Measurements from ENCODE around the gene CD248.

The CD248 gene

GRCh38 chr11:66286699-66287098, 30.1 kb downstream of the CD248 start:
- Histone ChIP-seq H3K4me3 (ENCODE audit: low read length) (no peak overlapping the region), H3K27me3 (ENCODE audit: control insufficient read depth, insufficient read depth, low read length) (peaks cover 3% of the 10 kb centered on the region; the same call in 1 of the 2 replicates), H3K36me3 (ENCODE audit: control insufficient read depth, insufficient read depth, low read length) (0 out of 2 replicates have a peak, but pooled peaks cover 4% of the 10 kb centered on the region), H3K4me1 (ENCODE audit: control insufficient read depth, insufficient read depth, low read length) (peaks cover 3% of the 10 kb centered on the region; the same call in 1 of the 2 replicates), H3K27ac (ENCODE audit: low read length) (no peak overlapping the region), H3K9me3 (ENCODE audit: control insufficient read depth, insufficient read depth, low read length) (no peaks in the 10 kb centered on the region)
- DNase-seq (ENCODE audit: low read depth, low spot score): no peak
- WGBS (ENCODE audit: insufficient coverage, insufficient read length): no CpG with 5 or more reads among the region's 5 CpGs

GRCh38 chr11:66285250-66285947, 31.4 kb downstream of the CD248 start:
- no peak overlapping the region for H3K4me3 ChIP-seq (ENCODE audit: low read length)
- H3K27ac ChIP-seq (ENCODE audit: low read length): no peak overlapping the region
- no peaks in the 10 kb centered on the region for H3K27me3 ChIP-seq (ENCODE audit: control insufficient read depth, insufficient read depth, low read length)
- H3K9me3 ChIP-seq (ENCODE audit: control insufficient read depth, insufficient read depth, low read length): no peaks in the 10 kb centered on the region
- no CpG with 5 or more reads among the region's 13 CpGs for WGBS (ENCODE audit: insufficient coverage, insufficient read length)
- H3K36me3 ChIP-seq (ENCODE audit: control insufficient read depth, insufficient read depth, low read length): 0 out of 2 replicates have a peak, but pooled peaks cover 4% of the 10 kb centered on the region
- H3K4me1 ChIP-seq (ENCODE audit: control insufficient read depth, insufficient read depth, low read length): peaks cover 3% of the 10 kb centered on the region; the same call in 1 of the 2 replicates
- no peak for DNase-seq (ENCODE audit: low read depth, low spot score)

- WGBS (ENCODE audit: insufficient coverage, insufficient read length): no CpG with 5 or more reads among the region's 16 CpGs
- H3K9me3 ChIP-seq (ENCODE audit: control insufficient read depth, insufficient read depth, low read length): no peaks in the 10 kb centered on the region
- no peak overlapping the region for H3K27ac ChIP-seq (ENCODE audit: low read length)
- DNase-seq (ENCODE audit: low read depth, low spot score): no peak
- 0 out of 2 replicates have a peak, but pooled peaks cover 4% of the 10 kb centered on the region for H3K36me3 ChIP-seq (ENCODE audit: control insufficient read depth, insufficient read depth, low read length)
- H3K27me3 ChIP-seq (ENCODE audit: control insufficient read depth, insufficient read depth, low read length): no peaks in the 10 kb centered on the region
- no peaks in the 10 kb centered on the region for H3K4me1 ChIP-seq (ENCODE audit: control insufficient read depth, insufficient read depth, low read length)
- H3K4me3 ChIP-seq (ENCODE audit: low read length): no peak overlapping the region
These were observed 32.2 kb downstream of the CD248 start for GRCh38 chr11:66284526-66285078.

- DNase-seq (ENCODE audit: low read depth, low spot score): no peak
- Histone ChIP-seq H3K4me1 (ENCODE audit: control insufficient read depth, insufficient read depth, low read length) (0 out of 2 replicates have a peak, but pooled peaks cover 3% of the 10 kb centered on the region), H3K9me3 (ENCODE audit: control insufficient read depth, insufficient read depth, low read length) (no peaks in the 10 kb centered on the region), H3K4me3 (ENCODE audit: low read length) (no peak overlapping the region), H3K27me3 (ENCODE audit: control insufficient read depth, insufficient read depth, low read length) (no peaks in the 10 kb centered on the region), H3K27ac (ENCODE audit: low read length) (no peak overlapping the region), H3K36me3 (ENCODE audit: control insufficient read depth, insufficient read depth, low read length) (0 out of 2 replicates have a peak, but pooled peaks cover 4% of the 10 kb centered on the region)
- no CpG with 5 or more reads among the region's 14 CpGs for WGBS (ENCODE audit: insufficient coverage, insufficient read length)
These were observed 33.3 kb downstream of the CD248 start for GRCh38 chr11:66283461-66284105.

GRCh38 chr11:66282468-66283455, 34.1 kb downstream of the CD248 start:
- peak; percentile 99 for DNase-seq (ENCODE audit: low read depth, low spot score)
- Histone ChIP-seq H3K4me3 (ENCODE audit: low read length) (no peak overlapping the region), H3K36me3 (ENCODE audit: control insufficient read depth, insufficient read depth, low read length) (0 out of 2 replicates have a peak, but pooled peaks cover 4% of the 10 kb centered on the region), H3K27me3 (ENCODE audit: control insufficient read depth, insufficient read depth, low read length) (no peaks in the 10 kb centered on the region), H3K9me3 (ENCODE audit: control insufficient read depth, insufficient read depth, low read length) (no peaks in the 10 kb centered on the region), H3K27ac (ENCODE audit: low read length) (no peak overlapping the region), H3K4me1 (ENCODE audit: control insufficient read depth, insufficient read depth, low read length) (0 out of 2 replicates have a peak, but pooled peaks cover 3% of the 10 kb centered on the region)
- WGBS (ENCODE audit: insufficient coverage, insufficient read length): no CpG with 5 or more reads among the region's 35 CpGs

GRCh38 chr11:66281776-66282467, 34.9 kb downstream of the CD248 start:
- Histone ChIP-seq H3K4me1 (ENCODE audit: control insufficient read depth, insufficient read depth, low read length) (0 out of 2 replicates have a peak, but pooled peaks cover 3% of the 10 kb centered on the region), H3K27me3 (ENCODE audit: control insufficient read depth, insufficient read depth, low read length) (no peaks in the 10 kb centered on the region), H3K36me3 (ENCODE audit: control insufficient read depth, insufficient read depth, low read length) (0 out of 2 replicates have a peak, but pooled peaks cover 4% of the 10 kb centered on the region), H3K27ac (ENCODE audit: low read length) (no peak overlapping the region), H3K9me3 (ENCODE audit: control insufficient read depth, insufficient read depth, low read length) (no peaks in the 10 kb centered on the region), H3K4me3 (ENCODE audit: low read length) (no peak overlapping the region)
- DNase-seq (ENCODE audit: low read depth, low spot score): no peak
- WGBS (ENCODE audit: insufficient coverage, insufficient read length): no CpG with 5 or more reads among the region's 20 CpGs

GRCh38 chr11:66281001-66281400, 35.8 kb downstream of the CD248 start:
- no peak for DNase-seq (ENCODE audit: low read depth, low spot score)
- WGBS (ENCODE audit: insufficient coverage, insufficient read length): no CpG with 5 or more reads among the region's 6 CpGs
- Histone ChIP-seq H3K9me3 (ENCODE audit: control insufficient read depth, insufficient read depth, low read length) (no peaks in the 10 kb centered on the region), H3K4me1 (ENCODE audit: control insufficient read depth, insufficient read depth, low read length) (0 out of 2 replicates have a peak, but pooled peaks cover 3% of the 10 kb centered on the region), H3K27ac (ENCODE audit: low read length) (no peak overlapping the region), H3K36me3 (ENCODE audit: control insufficient read depth, insufficient read depth, low read length) (0 out of 2 replicates have a peak, but pooled peaks cover 4% of the 10 kb centered on the region), H3K4me3 (ENCODE audit: low read length) (no peak overlapping the region), H3K27me3 (ENCODE audit: control insufficient read depth, insufficient read depth, low read length) (no peaks in the 10 kb centered on the region)

GRCh38 chr11:66280428-66280827, 36.4 kb downstream of the CD248 start:
- no CpG with 5 or more reads among the region's 14 CpGs for WGBS (ENCODE audit: insufficient coverage, insufficient read length)
- no peaks in the 10 kb centered on the region for H3K9me3 ChIP-seq (ENCODE audit: control insufficient read depth, insufficient read depth, low read length)
- DNase-seq (ENCODE audit: low read depth, low spot score): no peak

GRCh38 chr11:66279092-66279734, 37.6 kb downstream of the CD248 start:
- H3K9me3 ChIP-seq (ENCODE audit: control insufficient read depth, insufficient read depth, low read length): no peaks in the 10 kb centered on the region
- no peaks in the 10 kb centered on the region for H3K36me3 ChIP-seq (ENCODE audit: control insufficient read depth, insufficient read depth, low read length)
- H3K4me3 ChIP-seq (ENCODE audit: low read length): no peak overlapping the region
- no peak overlapping the region for H3K27ac ChIP-seq (ENCODE audit: low read length)
- no peak for DNase-seq (ENCODE audit: low read depth, low spot score)
- no CpG with 5 or more reads among the region's 15 CpGs for WGBS (ENCODE audit: insufficient coverage, insufficient read length)
- H3K4me1 ChIP-seq (ENCODE audit: control insufficient read depth, insufficient read depth, low read length): 0 out of 2 replicates have a peak, but pooled peaks cover 3% of the 10 kb centered on the region
- H3K27me3 ChIP-seq (ENCODE audit: control insufficient read depth, insufficient read depth, low read length): no peaks in the 10 kb centered on the region

More at GRCh38 chr11:66280428-66280827, 36.4 kb downstream of the CD248 start:
- Histone ChIP-seq H3K4me3 (ENCODE audit: low read length) (no peak overlapping the region), H3K27me3 (ENCODE audit: control insufficient read depth, insufficient read depth, low read length) (no peaks in the 10 kb centered on the region), H3K4me1 (ENCODE audit: control insufficient read depth, insufficient read depth, low read length) (0 out of 2 replicates have a peak, but pooled peaks cover 3% of the 10 kb centered on the region), H3K36me3 (ENCODE audit: control insufficient read depth, insufficient read depth, low read length) (0 out of 2 replicates have a peak, but pooled peaks cover 4% of the 10 kb centered on the region), H3K27ac (ENCODE audit: low read length) (no peak overlapping the region)

Measured in iPS DF 6.9 (cell line).